ENCODE measurements around the gene APBB3.

Gene APBB3

DNA sequence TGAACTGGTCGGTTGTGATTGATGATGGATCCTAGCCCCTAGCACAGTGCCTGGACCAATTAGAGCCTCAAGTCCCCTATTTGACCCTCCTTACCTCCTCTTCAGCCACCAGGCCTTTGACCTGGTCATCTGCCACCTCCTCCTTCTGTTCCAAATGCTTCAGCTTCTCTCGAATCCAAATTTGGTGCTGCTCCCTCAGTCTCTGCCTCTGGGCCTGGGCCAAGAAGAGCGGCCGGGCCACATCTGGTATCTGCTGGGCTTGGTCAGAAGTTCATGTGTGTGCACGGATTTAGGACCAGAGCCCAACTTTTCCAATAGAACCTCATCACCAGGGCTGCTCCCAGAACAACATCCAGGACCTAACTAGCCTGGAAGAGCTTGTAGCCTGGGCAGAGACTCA, 6.7 kb upstream of the APBB3 start:
- Histone ChIP-seq H3K9ac (ENCODE audit: low read length) (no peak overlapping the region), H3F3A (ENCODE audit: insufficient read depth) (no peaks in the 10 kb centered on the region), H3K79me2 (ENCODE audit: insufficient read depth, low read length) (peaks cover 2% of the 10 kb centered on the region; the same call in 1 of the 2 replicates), H3K4me3 (ENCODE audit: insufficient read depth, low read length, poor library complexity, severe bottlenecking) (no peak overlapping the region), H3K36me3 (ENCODE audit: low read length) (no peaks in the 10 kb centered on the region), H2AFZ (ENCODE audit: low read depth, low read length, severe bottlenecking) (no peak overlapping the region), H3K27me3 (ENCODE audit: low read length) (no peaks in the 10 kb centered on the region), H3K9me2 (replicated peaks; ENCODE audit: insufficient read depth, low read length) (no peaks in the 10 kb centered on the region), H3K27ac (ENCODE audit: low read depth, low read length) (no peak overlapping the region), H3K4me2 (ENCODE audit: low read depth, low read length, poor library complexity, severe bottlenecking) (no peak overlapping the region), H4K20me1 (ENCODE audit: low read depth, low read length) (no peaks in the 10 kb centered on the region), H3K9me3 (ENCODE audit: insufficient read depth, low read length) (no peaks in the 10 kb centered on the region)
- TF ChIP-seq, protein P1, sequence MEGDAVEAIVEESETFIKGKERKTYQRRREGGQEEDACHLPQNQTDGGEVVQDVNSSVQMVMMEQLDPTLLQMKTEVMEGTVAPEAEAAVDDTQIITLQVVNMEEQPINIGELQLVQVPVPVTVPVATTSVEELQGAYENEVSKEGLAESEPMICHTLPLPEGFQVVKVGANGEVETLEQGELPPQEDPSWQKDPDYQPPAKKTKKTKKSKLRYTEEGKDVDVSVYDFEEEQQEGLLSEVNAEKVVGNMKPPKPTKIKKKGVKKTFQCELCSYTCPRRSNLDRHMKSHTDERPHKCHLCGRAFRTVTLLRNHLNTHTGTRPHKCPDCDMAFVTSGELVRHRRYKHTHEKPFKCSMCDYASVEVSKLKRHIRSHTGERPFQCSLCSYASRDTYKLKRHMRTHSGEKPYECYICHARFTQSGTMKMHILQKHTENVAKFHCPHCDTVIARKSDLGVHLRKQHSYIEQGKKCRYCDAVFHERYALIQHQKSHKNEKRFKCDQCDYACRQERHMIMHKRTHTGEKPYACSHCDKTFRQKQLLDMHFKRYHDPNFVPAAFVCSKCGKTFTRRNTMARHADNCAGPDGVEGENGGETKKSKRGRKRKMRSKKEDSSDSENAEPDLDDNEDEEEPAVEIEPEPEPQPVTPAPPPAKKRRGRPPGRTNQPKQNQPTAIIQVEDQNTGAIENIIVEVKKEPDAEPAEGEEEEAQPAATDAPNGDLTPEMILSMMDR (IDR thresholded peaks at IDR 0.05; ENCODE audit: insufficient read depth, low read length, poor library complexity, severe bottlenecking) = no peak
- TF ChIP-seq EZH2phosphoT487 (conservative IDR thresholded peaks at IDR 0.05; ENCODE audit: low read length) = no peak

- Histone ChIP-seq H3K9me2 (replicated peaks; ENCODE audit: insufficient read depth, low read length) (no peaks in the 10 kb centered on the region), H3K27ac (ENCODE audit: low read depth, low read length) (no peak overlapping the region), H4K20me1 (ENCODE audit: low read depth, low read length) (no peaks in the 10 kb centered on the region), H3K4me2 (ENCODE audit: low read depth, low read length, poor library complexity, severe bottlenecking) (no peak overlapping the region), H3K27me3 (ENCODE audit: low read length) (no peaks in the 10 kb centered on the region), H3K4me3 (ENCODE audit: insufficient read depth, low read length, poor library complexity, severe bottlenecking) (no peak overlapping the region), H3K9ac (ENCODE audit: low read length) (no peak overlapping the region), H3K79me2 (ENCODE audit: insufficient read depth, low read length) (peaks cover 8% of the 10 kb centered on the region; the same call in 1 of the 2 replicates), H3F3A (ENCODE audit: insufficient read depth) (no peaks in the 10 kb centered on the region), H2AFZ (ENCODE audit: low read depth, low read length, severe bottlenecking) (no peak overlapping the region), H3K9me3 (ENCODE audit: insufficient read depth, low read length) (no peaks in the 10 kb centered on the region), H3K36me3 (ENCODE audit: low read length) (no peaks in the 10 kb centered on the region)
- TF ChIP-seq, protein P1 (IDR thresholded peaks at IDR 0.05; ENCODE audit: insufficient read depth, low read length, poor library complexity, severe bottlenecking) = no peak
- no peak for TF ChIP-seq EZH2phosphoT487 (conservative IDR thresholded peaks at IDR 0.05; ENCODE audit: low read length)
Measured at GRCh38 chr5:140570488-140570887, 6.1 kb upstream of the APBB3 start.

DNA sequence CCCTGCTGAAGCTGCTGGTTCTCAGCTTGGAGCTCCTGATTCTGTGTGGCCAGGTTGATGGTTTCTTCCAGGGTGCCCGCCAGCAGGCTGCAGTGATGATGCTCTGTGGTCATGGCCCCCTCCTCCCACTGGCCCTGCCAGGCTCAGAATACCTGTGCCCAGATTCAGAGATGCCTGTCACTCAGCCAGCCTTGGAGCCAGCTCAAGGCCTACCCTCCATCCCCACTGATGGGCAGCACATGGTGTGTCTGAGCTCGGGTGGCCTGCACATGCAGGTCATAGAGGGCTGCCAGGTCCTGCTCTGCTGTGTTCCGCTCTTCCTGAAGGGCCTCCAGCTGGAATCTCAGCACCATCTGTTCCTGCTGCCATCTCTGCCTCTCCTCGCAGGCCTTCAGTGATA, 5.7 kb upstream of the APBB3 start:
- H4K20me1 ChIP-seq (ENCODE audit: low read depth, low read length) = no peaks in the 10 kb centered on the region
- H3K36me3 ChIP-seq (ENCODE audit: low read length) = no peaks in the 10 kb centered on the region
- H3K9me3 ChIP-seq (ENCODE audit: insufficient read depth, low read length) = no peaks in the 10 kb centered on the region
- H3K79me2 ChIP-seq (ENCODE audit: insufficient read depth, low read length) = peaks cover 13% of the 10 kb centered on the region; the same call in 1 of the 2 replicates
- H3F3A ChIP-seq (ENCODE audit: insufficient read depth) = no peaks in the 10 kb centered on the region
- H3K9me2 ChIP-seq (replicated peaks; ENCODE audit: insufficient read depth, low read length) = no peaks in the 10 kb centered on the region
- H3K27ac ChIP-seq (ENCODE audit: low read depth, low read length) = no peak overlapping the region
- H3K4me3 ChIP-seq (ENCODE audit: insufficient read depth, low read length, poor library complexity, severe bottlenecking) = no peak overlapping the region
- H3K27me3 ChIP-seq (ENCODE audit: low read length) = no peaks in the 10 kb centered on the region
- H3K9ac ChIP-seq (ENCODE audit: low read length) = no peak overlapping the region
- TF ChIP-seq, protein P1 (IDR thresholded peaks at IDR 0.05; ENCODE audit: insufficient read depth, low read length, poor library complexity, severe bottlenecking) = no peak
- no peak for TF ChIP-seq EZH2phosphoT487 (conservative IDR thresholded peaks at IDR 0.05; ENCODE audit: low read length)
- no peak overlapping the region for H3K4me2 ChIP-seq (ENCODE audit: low read depth, low read length, poor library complexity, severe bottlenecking)
- H2AFZ ChIP-seq (ENCODE audit: low read depth, low read length, severe bottlenecking) = no peak overlapping the region
